GM18511 (cell line): ENCODE results near the gene PAXX.
"Not testable (repeated sequence)": the region's sequence is repeated elsewhere in the genome, so short reads cannot be mapped to it uniquely, and the experiment has no call there.

Experiments
- ATAC-seq: cut with Tn5 transposase; IDR thresholded peaks from one replicate; pipeline ENCODE4 v1.9.1; 2021; ENCODE audit warnings: mild to moderate bottlenecking, moderate library complexity; ENCODE audit not compliant: unreplicated experiment

PAXX gene

DNA sequence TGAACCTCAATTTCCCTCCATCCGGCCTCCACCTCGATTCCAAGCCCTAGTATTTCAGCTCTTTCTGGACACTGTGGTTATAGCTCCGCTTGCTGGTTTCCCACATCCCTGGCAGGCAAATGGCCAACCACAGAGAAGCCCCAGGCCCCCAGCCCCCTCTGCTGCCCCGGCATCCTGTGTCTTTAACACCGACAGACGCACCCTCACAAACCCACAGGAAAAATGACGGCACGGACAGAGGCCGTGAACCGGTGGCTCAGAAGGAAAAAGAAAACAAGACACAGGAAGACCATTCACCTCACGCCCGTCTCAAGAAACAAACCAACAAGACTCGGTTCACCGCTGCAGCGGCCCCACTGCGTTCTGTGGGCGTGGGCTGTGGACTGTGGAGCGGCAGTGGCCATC, 5.6 kb downstream of the PAXX start:
- no peak for ATAC-seq

DNA sequence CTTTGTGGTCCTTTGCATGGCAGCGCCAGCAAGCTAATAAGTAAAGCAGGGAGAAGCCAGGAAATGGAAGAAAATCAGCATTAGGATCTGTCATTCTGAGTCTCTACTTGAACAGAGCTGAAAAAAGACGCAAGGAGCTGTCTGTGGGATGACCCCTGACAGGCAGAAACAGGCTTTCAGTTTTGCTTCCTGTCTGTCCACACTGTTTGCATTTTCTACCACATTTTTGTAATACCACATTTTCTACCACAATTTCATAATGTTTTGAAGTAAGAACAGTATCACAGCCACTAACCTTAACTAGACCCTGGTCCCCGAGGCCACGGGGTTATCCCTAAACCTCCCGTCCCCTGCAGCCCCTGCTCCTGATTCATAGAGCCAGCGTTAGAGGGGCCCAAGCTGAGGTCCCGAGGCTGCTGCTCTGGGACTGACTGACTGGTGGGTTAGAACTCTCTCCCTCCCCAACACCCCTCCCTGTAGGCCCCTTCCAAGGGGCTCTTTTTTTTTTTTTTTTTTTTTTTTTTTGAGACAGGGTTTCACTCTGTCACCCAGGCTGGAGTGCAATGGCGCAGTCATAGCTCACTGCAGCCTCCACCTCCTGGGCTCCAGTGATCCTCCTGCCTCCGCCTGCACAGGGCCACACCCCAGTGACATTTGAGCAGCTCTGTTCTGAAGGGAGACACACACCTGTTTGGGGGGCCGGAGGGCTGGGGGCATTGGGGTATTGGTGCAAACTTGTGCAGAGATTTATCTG, 8.1 kb downstream of the PAXX start:
- peak; percentile 81 for ATAC-seq

DNA sequence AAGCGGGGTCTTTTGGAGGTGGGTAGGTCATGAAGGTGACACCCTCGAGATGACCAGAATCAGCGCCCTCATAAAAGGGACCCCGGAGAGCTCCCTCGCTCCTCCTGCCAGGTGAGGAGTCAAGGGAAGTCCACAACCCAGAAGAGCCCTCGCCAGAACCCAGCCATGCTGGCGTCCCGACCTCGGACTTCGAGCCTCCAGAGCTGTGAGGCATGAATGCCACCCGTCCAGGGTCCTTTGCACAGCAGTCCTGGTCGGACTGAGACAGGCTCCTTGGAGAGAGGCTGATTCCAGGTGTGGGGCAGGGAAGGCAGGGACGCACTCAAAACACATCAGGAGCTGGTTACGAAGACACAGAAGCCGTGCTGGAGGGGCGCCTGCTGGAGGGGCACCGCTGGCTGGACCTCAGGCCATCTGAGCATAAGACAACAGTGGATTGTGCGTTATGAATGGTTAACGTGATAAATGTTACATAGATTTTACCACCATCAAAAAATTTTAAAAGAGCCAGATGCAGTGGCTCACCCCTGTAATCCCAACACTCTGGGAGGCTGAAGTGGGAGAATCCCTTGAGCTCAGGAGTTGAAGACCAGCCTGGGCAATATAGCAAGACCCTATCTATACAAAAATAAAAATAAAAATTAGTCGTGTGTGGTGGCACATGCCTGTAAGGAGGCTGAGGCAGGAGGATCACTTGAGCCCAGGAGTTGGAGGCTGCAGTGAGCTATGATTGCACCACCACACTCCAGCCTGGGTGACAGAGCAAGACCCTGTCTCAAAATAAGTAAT, 9.8 kb downstream of the PAXX start:
- no peak for ATAC-seq

DNA sequence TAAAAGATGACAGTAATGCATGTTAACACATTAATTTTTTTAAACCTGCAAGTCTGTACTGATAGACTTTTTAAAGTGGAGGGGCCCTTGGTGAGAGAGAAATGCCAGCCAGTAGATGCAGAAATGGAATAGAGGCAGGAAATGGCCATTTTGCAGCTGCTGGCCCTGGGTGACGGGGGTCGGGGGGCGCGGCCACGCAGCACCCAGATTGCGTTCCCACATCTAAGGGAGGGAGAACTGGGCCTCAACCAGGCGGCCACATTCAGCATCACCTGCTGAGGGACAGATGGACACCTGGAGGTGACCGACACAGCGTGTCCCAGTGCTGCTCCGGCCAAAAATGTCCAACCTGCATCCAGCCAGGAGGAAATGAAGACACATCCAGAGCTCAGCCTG, 10.4 kb downstream of the PAXX start:
- ATAC-seq = no peak

DNA sequence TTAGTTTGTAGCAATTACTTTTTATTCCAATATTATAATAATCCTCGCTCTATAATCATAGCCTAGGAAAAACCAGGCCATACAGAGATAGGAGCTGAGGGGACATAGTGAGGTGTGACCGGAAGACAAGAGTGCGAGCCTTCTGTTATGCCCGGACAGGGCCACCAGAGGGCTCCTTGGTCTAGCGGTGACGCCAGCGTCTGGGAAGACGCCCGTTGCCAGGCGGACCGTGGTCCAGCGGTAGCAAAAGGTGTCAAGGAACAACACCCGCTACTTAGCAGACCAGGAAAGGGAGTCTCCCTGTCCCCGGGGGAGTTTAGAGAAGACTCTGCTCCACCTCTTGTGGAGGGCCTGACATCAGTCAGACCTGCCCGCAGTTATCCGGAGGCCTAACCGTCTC, 12.1 kb downstream of the PAXX start:
- not testable (repeated sequence) for ATAC-seq

DNA sequence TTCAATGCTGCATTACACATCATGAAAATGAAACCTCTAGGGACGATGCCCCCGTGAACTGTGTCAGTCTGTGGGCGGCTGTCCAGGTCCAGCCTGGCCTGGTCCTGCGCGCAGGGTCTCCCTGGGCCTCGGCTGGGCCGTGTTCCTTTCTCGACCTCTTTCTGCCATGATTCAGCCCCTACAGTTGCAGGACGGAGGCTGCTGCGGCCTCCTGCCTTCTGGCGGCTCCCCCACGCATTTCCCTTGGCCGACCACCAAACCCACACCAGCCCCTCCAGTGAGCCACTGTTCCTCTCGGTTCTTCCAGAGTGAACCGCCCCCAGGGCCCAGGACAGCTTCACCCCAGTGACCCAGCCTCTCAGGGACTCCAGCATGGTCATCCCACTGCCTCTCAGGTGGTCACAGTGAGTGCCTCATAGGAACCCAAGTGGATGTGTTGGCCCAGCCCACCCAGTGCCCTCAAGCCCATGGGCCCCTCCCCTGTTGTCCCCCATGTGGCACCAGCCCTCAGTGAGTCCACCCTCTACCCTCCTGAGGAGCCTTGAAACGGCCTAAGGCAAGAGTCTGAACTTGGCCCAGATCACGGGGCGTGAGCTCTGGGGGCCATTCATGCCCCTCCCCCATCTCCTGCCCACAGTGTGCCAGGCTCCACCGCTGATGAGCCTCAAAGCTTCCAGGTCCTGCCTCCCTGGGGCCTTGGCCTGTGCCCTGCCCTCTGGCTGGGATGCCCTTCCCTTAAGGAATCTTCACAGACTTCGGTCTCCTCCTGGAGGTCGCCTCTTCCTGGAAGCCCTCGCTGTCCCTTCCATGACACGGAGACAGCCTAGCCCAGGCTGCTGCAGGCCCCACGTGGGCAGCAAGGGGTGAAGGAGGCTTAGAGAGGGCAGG, 14.1 kb downstream of the PAXX start:
- ATAC-seq = no peak

DNA sequence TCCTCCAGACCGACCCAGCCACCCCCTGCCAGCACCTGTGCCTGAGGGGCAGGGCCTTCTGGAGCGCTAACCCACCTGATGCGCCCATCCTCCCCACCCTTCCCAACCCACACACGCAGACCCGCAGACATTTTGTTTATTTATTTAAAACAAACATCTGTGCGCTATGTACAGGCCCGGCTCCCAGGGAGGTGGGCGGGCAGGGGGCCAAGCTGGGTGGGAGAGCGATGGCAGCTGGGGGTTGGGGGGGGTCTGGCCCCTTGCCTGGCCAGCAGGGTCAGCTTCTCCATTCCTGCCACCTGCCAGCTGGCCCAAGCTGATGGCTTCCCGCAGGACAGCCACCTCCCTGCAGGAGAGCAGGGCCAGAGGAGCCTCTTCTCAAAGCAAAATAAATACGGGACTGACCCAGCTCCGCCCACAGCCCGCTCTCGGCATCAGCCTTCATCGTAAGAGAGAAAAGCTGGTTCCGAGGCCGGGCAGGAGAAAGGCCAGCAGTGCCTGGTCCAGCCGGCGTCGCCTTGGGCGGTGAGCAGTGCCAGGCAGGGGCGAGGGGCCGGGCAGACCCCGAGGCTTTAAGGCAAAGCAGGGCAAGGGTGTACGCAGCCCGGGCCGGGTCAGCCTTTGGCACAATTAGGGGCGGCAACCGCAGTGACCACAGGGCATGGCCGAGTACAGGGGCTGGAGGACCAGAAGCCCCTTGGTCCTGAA, 15.0 kb downstream of the PAXX start:
- no peak for ATAC-seq

DNA sequence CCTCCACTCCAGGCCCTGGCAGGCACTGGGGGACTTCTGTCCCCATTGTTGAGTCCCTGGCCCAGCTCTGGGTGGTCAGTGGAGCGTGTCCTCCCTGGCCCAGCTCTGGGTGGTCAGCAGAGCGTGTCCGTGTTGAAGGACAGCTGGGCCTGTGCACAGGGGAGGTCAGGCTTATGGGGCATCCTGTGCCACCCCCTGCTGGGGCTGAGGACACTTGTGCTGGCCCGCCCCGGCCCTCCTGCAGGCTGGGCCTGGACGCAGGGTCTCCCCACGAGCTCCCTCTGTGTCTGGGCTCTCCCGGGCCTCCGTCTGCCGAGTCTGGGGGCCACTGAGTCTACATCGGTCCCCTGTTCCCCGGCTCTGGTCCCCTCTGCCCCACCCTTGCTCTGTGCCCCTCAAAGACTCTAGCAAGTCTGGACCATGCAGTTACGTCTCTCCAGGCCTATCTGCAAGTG, 15.6 kb downstream of the PAXX start:
- no peak for ATAC-seq

DNA sequence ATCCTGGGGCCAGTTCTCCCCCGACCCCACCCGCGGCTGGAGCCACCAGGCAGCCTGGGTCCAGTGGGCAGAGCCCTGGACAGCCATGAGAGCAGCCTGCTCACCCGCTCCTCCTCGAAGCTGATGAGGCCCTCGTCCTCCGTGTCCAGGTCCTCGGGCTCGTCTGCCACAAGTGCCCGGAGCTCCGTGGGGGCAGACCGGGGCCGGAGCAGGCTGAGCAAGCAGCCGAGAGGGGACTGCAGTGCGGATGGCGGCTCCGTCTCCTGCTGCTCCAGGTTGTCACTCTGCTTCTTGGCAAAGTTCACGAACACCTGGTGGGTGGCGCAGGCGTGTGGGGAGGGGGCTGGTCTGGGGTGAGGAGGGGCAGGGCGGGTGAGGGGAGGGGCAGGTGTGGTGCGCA, 16.1 kb downstream of the PAXX start:
- no peak for ATAC-seq

DNA sequence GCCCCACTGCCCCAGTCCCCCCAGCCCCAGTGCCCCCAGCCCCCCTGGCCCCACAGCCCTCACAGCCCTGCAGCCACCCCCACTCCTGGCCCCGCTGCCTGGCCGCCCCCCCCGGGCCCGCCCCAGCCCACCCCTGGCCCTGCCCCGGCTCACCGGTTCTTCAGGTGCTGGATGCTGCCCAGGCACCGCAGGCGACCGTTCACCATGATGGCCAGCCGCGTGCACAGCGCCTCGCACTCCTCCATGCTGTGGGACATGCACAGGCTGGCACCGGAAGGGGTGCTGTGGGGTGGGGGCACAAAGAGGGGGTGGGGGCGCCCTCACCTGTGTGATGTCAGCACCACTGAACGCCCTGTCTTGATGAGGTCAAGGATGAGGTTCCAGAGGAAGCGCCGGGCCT, 17.0 kb downstream of the PAXX start:
- no peak for ATAC-seq

DNA sequence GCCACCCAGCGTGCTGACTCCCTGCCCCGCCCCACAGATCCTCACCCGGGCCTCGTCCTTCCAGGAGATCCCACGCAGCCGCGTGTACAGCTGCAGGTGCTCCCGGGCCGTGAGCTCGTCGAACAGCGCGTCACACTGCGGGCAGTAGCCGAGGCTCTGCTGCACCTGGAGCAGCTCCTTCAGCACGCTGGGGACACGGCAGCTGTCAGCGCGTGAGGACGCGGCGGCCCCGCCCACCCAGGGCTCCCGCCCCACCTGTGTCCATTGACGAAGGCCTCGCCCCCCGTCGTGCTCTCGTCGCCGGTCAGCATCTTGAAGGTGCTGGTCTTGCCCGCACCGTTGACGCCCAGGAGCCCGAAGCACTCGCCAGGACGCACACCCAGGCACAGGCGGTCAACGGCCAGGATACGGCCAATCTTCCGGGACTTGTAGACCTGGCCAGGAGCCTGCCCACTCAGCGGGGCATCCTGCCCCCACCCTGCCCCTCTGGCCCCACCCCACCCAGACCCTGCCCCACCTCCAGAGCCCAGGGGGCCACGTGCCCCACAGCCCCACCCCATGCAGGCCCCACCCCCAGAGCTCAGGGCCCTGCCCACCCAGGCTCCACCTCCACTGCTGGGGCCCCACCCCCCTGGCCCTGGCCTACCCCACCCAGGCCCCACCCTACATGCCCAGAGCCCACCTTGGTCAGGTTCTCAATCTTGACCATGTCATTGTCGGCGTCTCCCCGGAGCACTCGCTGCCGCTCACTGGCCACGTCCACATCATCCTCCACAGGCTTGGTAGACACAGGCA, 17.9 kb downstream of the PAXX start:
- no peak for ATAC-seq

DNA sequence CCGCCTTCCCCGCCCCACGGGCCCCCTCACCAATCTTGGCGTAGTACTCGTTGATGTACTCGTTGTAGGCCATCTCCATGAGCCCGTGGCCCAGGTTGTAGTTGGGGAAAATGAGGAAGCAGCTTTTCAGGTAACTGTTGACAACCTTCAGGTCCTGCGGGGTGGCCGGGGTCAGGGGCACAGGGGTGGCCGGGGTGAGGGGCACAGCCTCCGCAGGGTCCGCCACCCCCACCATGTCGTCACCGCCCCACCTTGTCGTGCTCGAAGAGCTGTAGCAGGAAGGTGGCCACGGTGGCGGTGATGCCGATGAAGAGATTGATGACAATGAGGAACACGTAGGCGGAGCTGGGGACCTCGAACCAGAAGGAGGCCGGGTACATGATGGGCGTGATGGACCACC, 18.9 kb downstream of the PAXX start:
- no peak for ATAC-seq

DNA sequence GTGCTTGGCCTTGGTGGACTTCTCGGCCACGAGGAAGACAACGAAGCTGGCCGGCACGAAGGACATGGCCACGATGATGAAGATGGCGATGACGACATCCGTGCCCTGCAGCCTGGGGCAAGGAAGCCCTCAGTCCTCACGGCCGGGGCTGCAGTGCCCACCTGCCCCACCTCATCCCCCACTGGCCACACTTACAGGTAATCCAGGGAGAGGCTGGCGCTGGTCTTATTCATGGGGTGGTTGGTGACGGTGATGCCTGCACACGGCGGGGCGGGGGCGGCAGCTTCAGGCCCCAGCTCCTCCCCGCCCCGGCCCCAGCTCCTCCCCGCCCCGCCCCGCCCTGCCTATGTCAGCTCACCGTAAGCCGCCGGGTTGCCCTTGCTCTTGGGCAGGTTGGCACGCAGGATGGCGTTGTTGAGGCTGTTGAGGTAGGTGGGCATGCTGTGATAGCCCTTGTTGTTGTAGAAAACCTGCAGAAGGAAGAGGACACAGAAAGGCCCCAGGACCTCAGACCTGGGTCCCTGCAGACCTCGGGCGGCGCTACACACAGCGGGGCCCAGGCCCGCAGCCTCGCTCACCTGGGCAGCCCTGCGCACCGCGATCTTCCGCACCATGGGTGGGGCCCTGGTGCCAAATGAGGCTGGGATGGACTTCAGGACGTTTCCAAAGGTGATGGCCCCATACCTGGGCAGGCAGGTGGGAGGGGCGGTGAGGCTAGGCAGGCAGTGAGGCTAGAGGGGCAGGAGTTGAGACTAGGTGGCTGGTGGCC, 19.9 kb downstream of the PAXX start:
- ATAC-seq = no peak

DNA sequence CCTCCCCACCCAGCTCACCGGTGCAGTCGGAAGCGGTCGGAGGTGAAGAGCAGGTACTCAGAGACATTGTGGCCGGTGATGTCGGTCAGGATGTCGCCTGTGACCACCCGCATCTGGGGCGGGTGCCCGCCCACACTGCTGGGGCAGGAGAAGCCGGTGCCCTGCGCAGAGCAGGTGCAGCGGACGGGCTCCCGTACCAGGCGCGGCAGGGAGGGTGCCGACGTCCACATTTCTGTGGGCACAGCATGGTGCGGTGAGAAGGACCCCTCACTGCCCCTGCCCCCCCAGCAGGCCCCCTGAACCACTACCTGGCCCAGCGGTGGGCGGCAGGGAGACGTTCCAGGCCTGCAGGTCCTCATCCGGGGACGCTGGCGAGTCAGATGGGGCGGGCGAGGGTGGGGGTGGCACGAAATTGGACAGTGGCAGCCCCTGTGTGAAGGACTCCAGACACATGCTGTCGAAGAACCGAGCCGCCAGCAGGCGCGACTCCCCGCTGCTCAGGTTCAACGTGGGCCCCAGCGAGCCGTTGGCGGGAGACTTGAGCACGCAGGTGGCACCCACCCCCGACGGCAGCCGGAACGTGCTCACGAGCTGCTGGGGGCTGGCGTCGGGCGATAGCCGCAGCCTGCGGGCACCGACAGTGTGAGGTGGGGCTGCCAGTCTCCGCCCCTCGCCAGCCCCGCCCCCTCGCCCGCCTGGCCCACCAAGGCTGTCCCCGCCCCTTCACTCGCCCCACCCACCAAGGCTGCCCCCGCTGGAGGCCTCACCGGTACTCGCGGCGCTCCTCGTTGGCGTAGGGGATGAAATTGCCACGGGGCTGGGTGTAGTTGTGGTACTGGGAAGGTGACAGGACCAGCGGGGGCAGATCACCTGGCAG, 20.7 kb downstream of the PAXX start:
- ATAC-seq = no peak

DNA sequence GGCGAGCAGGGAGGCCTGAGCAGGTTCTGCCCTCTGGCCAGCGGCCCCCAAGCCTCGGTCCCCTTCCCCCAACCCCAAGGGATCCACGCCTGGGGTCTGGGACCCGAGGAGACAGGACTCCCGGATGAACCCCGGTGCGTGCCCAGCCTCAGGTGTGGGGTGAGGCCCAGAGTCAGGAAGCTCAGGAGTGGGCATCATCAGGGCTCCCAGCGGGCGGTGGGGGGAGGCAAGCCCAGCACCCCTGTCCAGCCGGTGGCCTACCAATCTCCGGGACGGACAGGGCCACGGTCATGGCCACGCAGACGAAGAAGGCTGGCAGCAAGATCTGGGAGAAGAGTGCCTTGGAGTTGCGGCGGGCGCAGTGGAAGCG, 21.3 kb downstream of the PAXX start:
- ATAC-seq = no peak

DNA sequence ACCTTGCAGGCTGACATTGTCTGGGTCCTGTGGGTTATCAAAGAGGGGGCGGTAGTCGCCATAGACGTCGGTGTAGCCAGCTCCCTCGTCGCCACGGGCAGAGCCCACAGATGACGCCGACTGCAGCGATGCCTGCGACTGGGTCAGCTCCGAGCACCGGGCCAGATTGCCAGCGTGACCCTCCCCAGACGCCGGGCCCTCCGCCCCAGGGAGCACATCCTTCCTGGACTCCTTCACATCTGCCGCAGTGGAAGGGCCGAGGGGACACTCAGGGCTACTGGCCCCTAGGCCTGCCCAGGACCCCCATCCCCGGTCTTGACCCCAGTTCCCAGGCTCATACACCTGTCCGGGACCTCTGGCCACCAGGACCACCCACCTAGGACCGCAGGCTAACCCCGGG, 21.9 kb downstream of the PAXX start:
- ATAC-seq = no peak

DNA sequence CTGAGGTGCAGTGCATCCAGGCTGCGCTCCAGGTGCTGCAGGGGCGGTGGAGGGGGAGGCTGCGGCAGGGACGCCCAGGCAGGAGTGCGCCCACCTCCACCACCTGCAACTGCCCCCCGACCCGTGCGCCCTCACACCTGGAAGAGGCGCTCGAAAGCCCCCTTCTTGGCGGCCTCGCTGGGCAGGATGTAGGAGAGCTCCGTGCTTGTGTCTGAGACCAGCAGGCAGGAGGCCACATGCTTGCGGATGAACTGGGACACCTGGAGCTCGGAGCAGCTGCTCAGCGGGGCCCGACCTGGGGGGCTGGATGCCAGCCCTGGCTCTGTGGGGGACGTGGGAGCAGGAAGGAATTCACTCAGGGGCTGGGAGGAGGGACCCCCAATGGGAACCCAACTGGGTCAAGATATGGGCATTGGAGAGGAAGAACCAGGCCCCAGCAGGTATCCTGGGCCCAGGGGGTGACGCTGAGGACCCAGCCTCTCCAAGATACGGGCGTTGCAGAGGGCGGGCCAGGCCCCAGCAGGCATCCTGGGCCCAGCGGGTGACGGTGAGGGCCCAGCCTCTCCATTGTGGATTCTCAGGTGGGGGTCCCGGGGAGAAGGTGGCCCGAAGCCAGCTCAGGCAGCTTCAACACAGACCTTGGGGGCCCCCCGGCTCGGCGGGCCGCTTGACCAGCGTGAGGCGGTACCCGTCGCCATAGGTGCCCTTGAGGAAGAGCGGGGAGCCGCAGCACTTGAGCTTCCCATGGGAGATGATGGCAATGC, 22.7 kb downstream of the PAXX start:
- no peak for ATAC-seq

DNA sequence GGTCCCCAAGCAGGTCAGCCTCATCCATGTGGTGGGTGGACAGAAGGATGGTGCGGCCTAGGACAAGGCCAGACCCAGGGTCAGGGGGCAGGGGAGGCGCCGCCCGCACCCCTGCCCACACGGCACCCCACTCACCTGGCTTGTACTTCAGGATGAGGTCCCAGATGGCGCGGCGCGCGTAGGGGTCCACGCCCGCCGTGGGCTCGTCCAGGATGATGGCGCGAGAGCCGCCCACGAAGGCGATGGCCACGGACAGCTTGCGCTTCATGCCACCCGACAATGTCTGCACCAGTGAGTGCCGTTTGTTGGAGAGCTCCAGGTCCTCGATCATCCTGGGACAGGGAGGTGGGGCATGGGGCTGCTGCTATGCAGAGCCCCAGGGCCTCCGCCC, 23.3 kb downstream of the PAXX start:
- ATAC-seq = no peak
